CD4-positive, alpha-beta T cell treated with Interleukin-6 for 4 hours (primary cell): ENCODE measurements around the gene CHST15.
"Not testable (repeated sequence)": the region's sequence is repeated elsewhere in the genome, so short reads cannot be mapped to it uniquely, and the experiment has no call there.

ENCODE experiments used
- DNase-seq: peaks from one replicate; pipeline ENCODE4 v3.0.0-alpha.2; 2020; ENCODE audit warnings: mixed read lengths

CHST15 gene

DNA sequence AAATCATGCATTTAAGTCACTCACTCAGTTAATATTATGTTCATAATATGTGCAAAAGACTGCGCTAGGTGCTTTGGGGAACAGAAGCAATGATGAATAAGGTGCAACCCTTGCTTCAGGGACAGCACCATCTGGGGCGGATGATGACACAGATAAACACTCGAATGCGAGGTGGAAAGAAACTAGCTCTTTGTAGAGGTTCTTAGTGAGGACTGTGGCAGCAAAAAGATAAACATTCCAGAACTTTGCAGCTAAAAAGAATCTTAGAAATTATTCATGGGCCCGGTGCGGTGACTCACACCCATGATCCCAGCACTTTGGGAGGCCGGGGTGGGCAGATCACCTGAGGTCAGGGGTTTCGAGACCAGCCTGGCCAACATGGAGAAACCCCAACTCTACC, 29.8 kb upstream of the CHST15 start:
- DNase-seq: no peak

DNA sequence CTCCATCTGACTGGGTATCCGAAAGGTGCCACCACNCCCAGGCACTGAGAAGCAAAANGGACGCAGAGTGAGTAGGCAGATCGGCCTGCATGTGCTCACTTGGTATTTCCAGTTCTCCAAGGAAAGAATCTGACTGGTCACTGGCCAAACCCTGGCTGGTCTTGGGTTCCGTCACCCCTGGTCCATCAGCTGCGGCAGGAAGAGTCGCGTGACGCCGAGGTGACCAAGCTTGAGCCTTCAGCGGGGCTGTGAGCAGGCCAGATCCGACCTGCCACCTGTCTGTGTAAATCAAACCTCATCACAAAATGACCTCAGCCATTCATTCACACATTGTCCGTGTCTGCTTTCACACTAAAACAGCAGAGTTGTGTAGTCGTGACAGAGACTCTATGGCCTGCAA, 28.8 kb upstream of the CHST15 start:
- DNase-seq: no peak

GRCh38 chr10:124120410-124121061, 27.1 kb upstream of the CHST15 start:
- DNase-seq: no peak

GRCh38 chr10:124119946-124120345, 26.5 kb upstream of the CHST15 start:
- peak; percentile 18 for DNase-seq

GRCh38 chr10:124119216-124119615, 25.8 kb upstream of the CHST15 start:
- DNase-seq: no peak

GRCh38 chr10:124117833-124118232, 24.4 kb upstream of the CHST15 start:
- no peak for DNase-seq

- DNase-seq: no peak
Observed at GRCh38 chr10:124117511-124117785, 24.1 kb upstream of the CHST15 start.

- no peak for DNase-seq
Observed at GRCh38 chr10:124116771-124117510, 23.5 kb upstream of the CHST15 start.

DNA sequence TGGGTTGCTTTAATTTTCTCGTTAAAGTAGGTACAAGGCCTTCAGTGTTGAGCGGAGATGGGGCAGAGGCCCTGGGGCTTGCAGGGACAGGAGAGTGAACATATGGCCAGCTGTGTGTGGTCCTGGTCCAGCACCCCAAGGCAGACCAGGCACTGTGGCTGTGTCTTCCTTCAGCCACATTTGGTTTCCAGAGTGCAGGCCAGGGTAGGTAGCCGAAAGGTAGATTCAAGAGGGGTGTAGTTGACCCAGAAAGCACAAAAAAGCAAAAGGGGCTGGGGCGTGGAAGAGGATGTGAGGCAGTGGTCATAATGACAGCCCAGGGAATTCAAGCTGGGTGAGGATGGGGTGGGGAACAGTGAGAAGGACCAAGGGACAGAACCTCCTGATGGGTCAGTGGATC, 21.3 kb upstream of the CHST15 start:
- DNase-seq: no peak

- DNase-seq: no peak
Observed at GRCh38 chr10:124112891-124113580, 19.6 kb upstream of the CHST15 start.

DNA sequence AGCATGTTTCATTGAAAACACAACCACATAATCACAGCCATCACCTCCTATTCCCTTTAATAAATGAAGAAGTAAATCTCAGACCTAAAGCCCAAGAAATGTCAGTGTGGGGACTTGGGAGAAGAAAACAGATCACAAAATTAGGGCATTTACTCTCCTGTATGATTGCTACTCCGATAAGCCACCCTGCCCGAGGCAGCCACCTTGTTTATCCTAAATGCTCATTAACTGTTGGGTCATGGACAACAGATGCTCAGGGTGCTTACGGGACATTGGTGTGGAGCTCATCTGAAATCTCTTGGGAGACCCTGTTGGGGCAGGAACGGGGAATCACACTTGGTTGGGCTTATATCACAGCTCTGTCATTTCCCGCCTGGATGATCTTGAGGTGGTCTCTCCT, 17.5 kb upstream of the CHST15 start:
- DNase-seq: no peak

GRCh38 chr10:124109261-124109660, 15.9 kb upstream of the CHST15 start:
- no peak for DNase-seq

DNA sequence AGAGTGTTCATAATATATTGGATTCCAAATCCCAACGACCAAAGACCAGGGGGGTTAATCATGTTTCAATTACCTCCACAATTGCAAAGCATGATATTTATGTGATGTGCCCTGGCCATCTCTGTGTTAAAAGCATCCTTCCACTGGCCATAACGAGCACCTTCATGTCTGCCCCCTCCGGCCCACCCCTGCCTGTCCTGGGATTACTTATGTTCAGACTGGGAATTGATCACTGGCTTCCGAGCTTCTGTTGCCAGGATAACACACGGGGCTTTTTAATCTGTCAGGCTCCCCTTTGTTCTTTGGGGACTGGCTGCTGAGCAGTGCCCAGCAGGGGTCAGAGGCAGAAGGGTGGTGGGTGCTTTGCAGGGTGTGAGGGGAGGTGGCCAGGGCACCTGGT, 13.7 kb upstream of the CHST15 start:
- DNase-seq: no peak

GRCh38 chr10:124106241-124106879, 13.0 kb upstream of the CHST15 start:
- no peak for DNase-seq

- DNase-seq: no peak
Observed at GRCh38 chr10:124105594-124105993, 12.2 kb upstream of the CHST15 start.

DNA sequence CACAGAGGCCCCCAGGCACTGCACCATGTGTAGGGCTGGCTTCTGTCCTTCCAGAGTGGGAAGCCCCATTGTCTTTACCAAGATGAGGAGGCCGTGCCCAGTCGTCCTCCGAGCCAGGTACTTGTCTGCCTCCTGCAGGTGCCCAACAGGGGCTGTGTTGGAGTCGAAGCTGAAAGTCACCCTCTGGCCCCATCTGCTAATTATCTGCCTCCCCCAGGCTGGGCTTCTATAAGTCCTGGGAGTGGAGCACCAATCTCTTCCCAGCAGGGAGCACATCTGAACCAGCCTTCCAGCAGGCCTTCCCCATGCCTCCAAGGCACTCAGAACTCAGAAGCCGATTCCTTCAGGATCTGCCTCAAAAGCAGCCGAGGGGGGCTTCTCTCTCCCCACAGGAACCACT, 11.6 kb upstream of the CHST15 start:
- no peak for DNase-seq

DNA sequence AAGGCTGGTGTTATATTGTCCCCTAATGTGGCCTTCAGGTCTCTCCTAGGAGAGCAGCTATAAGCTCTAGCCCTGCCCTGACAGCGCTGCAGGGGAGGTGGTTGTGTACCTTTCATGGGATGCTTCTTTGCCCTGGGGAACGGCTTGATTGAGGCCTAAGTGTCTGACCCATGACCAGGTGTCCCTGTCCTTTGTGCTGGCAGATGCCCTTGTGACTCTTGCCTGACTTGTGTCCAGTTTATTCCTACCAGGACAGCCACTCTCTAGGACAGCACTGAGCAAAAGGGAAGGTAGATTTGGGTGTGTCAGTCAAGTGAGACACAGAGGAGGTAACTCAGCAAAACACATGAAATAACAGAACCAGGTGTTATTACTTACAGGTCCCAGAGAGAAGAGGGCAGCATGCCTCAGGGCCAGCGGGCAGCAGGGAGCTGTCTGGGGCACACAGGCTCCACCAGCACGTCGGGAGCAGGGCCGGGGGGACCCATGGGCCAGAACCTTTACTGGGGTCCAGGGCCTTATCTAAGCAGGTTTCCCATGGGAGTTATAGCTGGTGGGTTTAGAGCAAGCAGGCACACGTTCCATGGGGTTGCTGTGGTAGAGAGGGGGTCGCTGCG, 10.7 kb upstream of the CHST15 start:
- DNase-seq: no peak

DNA sequence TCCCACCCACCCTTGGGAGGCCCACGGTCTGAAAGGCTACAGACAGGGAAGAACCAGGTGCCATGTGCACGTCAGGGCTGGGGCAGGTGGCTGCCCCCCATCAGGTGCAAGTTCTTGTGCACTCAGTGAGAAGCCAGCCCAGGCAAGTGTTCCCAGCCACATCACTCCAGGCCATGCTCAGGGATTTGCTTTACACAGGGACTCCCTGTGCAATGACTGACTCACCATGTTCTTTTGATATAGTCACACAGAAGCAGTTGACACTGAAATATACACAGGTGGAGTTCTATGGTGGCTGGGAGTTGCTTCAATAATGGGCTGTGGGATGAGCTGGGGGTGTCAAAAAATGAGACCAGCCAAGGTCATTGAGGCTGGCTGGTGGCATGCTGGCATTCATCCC, 8.0 kb upstream of the CHST15 start:
- no peak for DNase-seq

DNA sequence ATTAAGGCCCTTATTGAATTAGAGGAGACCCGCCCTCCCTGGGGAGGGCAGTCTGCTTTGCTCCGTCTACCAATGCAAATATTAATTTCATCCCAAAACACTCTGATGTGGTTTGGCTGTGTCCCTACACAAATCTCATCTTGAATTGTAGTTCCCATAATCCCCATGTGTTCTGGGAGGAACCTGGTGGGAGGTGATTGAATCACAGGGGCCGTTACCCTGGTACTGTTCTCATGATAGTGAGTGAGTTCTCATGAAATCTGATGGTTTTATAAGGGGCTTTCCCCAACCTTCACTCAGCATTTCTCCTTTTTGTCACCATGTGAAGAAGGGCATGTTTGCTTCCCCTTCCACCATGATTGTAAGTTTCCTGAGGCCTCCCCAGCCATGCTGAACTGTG, 7.3 kb upstream of the CHST15 start:
- DNase-seq: not testable (repeated sequence)

DNA sequence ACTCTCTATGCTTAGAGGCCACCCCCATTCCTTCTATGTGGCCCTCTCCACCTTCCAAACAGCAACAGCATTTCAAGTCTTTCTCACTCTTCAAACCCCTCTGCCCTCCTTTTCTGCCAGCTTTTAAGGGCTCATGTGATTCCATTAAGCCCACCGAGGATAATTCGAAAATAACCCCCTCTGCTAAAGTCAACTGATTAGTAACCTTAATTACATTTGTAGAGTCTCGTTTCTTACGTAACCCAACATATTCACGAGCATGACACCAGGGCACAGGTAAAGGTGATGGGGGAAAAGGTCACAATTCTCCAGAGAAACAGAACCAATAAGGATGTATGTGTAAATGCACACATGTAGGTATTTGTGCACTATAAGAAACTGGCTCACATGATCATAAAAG, 6.7 kb upstream of the CHST15 start:
- no peak for DNase-seq

DNA sequence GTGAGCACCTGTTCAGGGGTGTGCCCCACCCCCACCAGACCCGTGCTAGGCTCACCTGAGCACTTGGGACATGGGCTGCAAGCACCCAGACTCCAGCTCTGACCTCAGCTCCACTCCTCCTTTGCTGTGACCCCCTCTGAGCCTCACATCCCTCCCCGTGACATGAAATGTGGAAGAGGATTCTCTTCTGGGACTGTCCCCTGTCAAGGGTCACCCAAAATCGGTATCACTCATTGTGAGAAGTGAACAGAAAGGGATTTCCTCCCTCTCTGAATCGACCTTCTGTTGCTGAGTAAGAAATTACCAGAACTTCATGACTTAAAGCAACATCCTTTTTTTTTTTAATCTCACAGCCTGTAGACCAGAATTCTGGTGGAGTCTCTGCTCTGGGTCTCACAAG, 6.2 kb upstream of the CHST15 start:
- no peak for DNase-seq

DNA sequence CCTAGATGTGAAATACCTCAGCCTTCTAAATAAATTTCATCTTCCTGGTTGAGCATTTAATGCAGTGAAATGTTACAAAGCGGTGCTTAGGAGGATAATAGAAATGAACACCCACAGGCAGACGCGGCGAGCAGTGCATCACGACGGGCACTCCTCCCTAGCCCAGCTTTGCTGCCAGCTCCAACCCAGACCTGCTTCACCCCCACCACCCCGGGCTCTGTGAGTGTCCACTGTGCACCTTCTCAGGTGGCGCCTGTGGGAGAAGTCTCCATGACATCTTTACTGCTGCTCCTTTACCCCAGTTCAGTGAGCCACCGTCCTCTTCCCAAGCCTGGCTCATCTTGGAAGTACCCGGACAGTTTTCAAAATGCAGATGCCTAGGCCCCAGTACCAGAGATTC, 5.2 kb upstream of the CHST15 start:
- DNase-seq: no peak

DNA sequence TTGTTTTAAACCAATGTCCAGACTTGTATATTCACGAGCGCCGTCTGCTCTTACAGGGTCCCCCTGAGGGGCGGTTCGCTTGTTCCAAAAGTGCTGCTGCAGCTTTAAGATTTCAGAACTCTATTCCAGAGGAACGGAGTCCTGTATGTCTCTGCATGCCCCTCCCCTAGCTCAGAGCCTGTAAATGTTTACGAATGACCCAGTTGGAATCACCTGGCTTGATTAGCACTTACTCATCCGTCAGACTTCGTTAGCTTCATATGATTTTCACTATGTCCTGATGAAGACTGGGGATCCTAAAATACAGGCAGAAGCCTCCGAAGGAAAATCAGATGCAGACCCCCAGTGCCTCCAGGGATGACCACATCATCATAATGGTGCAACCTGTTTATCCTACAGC, 4.5 kb upstream of the CHST15 start:
- no peak for DNase-seq

GRCh38 chr10:124096494-124096893, 3.1 kb upstream of the CHST15 start:
- DNase-seq: no peak
